Stimulated activated CD8-positive, alpha-beta memory T cell treated with anti-CD3 and anti-CD28 coated beads, Interleukin-15, amount 100 ng/mL, for 4 hours (primary cell): ENCODE measurements around the gene COX8C.

Experiments used
- DNase-seq, 2 donors: peaks; one replicate each; pipeline ENCODE4 v3.0.0-alpha.2; 2020; ENCODE audit warnings: low read depth in 2 of 2

COX8C gene

GRCh38 chr14:93346926-93347721, at the start of gene COX8C:
TSS of gene COX8C (plus strand) at chr14:93347182. CDS start at chr14:93347269, 87 bp downstream.
- DNase-seq = no peak

DNA sequence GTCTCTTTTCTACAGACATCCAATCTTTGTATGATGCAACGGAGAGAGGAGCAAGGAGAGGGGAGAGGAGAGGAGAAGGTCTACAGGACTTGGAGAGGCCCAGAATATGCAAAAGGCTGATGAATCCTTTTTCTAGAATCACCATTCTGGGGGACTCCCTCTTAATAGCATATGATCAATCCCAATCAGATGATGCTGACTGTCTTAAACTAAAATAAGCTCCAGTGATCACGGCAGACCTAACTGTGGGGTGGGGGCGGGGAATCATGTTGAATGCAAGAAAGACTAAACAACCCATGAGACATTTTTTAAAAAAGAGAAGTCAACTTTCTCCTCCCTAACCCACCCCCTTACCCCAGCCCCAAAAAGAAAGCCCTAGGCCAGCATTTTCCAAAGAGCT, 47.6 kb upstream of the COX8C start:
- no peak for DNase-seq

DNA sequence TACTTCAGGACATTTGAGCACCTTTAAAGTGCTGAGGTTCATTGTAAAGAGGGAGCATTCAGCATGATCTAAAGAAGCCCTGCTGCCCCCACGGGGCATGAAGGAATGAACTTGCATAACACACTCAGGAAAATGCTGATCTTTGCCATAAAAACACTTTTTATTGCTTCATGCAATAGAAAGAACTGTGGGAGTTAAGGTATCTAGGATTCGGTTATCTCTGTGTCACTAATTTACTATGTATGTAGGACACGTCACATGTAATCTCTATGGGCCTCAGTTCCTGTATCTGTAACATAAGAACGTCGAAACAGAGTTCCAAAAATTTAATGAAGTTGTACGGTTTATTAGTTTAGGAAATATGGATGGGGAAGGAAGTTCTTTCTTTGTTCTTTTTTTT, 47.1 kb upstream of the COX8C start:
- DNase-seq = no peak

DNA sequence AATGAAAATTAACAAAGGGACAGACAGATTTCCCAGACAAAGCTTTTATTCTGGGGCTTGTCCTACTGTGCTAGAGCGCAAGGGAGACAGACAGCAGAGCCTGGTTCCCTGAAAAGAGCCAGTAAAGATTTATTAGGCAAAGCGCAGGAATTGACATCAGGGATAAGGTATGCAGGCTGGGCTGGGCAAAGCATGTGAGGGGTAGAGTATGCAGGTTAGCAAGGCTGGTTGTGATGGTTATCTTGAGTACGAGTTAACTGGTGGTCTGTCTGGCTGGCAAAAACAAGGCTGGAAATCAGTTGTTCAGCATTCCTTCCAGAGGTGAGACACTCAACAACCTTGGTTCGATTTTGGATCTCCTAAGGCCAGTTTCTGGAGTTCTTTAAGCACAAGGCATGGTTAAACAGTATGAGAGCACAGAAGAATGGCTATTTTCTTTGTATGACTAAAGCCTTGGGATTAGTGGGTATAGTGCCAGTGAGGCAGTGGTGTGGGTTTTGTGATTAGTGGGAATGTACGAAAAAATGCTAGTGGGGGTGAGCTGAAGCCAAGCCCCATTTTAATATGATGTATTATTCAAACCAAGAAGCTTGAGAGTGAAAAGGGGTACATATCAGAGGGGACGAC, 45.0 kb upstream of the COX8C start:
- no peak for DNase-seq

- no peak for DNase-seq
Observed at GRCh38 chr14:93302688-93303581, 44.0 kb upstream of the COX8C start.

DNA sequence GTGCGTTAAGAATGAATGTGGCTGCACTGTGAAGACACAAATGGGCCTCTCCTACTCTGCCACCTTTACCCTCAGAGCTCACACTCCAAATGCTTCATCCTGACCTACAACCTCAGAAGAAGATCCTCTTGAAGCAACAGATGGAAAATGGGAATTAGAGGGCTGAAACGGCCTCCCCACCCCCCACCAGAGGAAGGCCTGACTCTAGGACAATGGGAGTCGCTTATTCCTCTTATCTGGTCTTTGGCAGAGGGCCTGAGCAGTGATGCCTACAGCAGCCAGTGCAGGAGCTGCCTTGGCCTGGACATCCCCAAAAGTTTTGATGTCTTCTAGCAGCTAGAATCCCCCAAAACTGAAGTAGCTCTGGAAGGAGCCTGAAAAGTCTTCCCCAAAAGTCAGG, 43.3 kb upstream of the COX8C start:
- DNase-seq = no peak

DNA sequence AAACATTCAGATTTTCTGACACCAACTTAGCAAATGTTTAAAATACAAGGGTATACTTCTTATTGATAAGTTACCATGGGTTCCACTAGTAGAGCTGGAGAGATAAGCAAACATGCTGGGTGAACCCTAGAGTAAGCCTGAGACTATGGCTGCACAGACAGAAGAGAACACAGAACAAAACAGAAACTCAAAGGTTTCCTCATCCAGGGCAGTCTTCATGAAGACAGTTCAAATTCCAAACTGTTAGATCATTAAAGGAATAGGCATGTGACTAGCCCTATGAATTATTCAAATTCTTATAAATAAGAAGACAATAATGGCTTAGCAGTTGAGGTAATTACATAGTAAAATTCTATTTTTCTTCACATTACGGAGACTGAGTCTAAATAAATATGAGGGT, 42.2 kb upstream of the COX8C start:
- no peak for DNase-seq

DNA sequence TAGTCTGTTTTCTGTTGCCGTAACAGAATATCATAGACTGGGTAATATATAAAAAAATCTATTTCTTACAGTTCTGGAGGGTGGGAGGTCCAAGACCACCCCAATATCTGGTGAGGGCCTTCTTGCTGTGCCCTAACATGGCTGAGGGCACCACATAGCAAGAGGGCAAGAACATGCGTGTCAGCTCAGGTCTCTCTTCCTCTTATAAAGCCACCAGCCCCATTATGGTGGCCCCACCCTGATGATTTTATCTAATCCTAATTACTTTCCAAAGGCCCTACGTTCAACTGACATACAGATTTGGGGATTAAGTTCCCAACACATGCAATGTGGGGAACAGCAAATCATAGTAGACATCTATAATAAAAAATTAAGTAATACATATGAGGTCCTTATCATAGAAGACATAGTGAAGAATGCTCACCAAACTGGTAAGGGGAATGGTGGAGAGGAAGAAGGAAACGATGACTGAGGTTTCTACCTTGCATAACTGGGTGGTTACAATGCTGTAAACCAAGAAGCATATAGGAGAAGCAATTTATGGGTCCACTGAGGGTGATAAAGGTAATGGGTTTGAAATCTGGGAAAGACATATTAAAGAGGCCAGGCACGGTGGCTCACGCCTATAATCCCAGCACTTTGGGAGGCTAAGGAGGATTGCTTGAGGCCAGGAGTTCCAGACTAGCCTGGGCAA, 41.1 kb upstream of the COX8C start:
- no peak for DNase-seq

DNA sequence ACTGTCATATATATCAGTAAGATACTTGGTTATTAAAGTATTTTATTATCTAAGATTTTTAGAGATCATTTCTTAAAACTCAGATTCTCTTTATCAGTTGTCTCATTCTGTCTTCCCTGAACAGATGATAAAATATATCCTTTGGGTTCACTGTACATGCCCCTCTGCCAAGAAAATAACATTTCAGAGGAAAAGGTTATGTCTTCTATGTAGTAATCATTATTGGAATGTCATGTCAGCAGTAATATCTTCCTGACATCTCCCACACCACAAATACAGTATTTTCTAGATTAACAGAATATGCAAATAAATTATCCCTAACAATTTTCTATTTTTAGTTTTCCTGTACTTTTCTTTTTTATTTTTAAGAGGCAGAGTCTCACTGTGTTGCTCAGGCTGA, 40.2 kb upstream of the COX8C start:
- no peak for DNase-seq

GRCh38 chr14:93308686-93309345, 38.2 kb upstream of the COX8C start:
- DNase-seq = no peak

- no peak for DNase-seq
Observed at GRCh38 chr14:93309427-93309966, 37.5 kb upstream of the COX8C start.

DNA sequence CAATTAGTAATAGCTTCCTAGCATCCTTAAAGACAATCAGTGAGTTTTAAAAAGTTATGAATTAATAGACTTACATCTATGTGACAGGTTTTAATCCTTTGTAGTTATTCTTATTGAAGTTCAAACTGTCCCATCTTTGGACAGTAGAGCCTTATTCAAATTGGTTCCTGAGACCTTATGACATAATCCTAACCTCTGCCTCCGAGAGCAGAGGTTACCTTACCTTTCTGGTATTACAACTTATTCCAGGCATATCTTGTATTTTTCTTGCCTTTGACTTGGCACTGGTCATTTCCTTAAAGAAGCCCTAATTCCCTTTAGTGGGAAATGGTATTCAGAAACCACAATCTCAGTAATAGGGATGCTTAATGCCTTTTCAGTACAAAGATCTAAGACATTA, 35.9 kb upstream of the COX8C start:
- DNase-seq = no peak

GRCh38 chr14:93315575-93315974, 31.4 kb upstream of the COX8C start:
- DNase-seq = no peak

DNA sequence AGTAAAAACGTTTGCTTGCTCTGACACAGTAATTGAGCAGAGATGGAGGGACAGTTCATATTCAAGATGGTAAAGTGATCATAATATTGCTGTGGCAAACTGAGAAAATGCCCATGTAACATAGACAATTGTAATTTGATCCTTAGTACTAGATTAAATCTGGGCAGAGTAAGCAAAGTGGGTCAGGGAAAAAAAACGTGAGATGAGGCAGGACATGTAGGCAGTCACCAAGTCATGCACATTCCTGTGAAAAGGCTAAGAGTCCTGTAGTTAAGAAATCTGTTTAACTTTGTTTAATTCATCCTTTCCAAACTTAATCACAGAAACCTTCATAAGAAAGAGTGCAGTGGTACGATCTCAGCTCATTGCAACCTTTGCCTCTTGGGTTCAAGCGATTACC, 30.3 kb upstream of the COX8C start:
- no peak for DNase-seq

- DNase-seq = no peak
Observed at GRCh38 chr14:93317210-93317874, 29.6 kb upstream of the COX8C start.

DNA sequence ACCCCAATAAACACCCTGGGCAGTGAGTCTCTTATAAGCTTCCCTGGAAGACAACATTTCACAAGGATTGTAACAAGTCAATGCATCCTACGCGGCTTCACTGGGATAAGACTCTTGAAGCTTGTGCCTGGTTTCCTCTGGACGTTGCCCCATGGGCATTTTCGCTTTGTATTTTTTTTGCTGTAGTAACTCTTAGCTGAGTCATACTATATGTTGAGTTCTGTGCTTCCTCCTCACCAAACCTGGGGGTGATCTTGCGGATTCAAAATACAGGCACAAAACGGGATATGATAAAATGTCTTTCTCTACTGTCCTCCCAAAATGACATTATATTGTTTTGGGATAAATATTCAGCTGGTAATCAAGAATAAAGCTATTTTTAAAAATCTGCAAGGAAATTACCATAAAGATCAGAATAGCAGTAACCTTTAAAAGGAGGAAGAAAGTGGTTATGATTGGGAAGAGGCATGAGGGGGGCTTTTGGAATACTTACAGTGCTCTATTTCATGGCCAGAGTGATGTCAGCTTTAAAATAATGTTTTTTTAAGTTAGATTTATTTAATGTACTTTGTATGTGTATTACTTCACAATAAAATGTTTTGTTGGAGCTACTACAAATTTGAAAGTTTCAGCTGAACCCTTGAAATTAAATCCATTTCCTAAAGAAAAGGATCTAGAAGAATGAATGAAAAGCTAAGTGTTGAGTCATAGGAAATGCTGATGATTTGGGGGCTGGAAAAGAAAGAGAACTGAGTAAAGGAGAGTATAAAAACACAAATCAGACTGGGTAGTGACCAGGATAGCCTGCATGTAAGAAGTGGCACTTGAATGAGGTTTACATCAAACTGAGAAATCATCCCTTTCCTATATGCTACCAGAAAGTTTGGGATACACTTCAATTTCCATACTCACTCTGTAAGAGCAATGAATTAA, 28.8 kb upstream of the COX8C start:
- no peak for DNase-seq

DNA sequence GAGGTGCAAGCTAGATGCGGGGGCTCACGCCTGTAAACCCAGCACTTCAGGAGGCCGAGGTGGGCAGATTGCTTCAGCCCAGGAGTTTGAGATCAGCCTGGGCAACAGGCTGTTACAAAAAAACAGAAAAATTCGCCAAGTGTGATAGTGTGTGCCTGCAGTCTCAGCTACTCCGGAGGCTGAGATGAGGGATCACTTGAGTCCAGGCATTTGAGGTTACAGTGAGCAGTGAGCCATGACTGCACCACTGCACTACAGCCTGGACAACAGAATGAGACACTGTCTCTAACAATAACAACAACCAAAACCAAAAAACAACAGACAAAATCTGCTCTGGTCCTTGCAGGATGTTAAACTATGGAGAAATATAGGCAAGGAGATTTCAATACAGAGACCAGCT, 28.1 kb upstream of the COX8C start:
- no peak for DNase-seq

GRCh38 chr14:93319494-93319893, 27.5 kb upstream of the COX8C start:
- no peak for DNase-seq

DNA sequence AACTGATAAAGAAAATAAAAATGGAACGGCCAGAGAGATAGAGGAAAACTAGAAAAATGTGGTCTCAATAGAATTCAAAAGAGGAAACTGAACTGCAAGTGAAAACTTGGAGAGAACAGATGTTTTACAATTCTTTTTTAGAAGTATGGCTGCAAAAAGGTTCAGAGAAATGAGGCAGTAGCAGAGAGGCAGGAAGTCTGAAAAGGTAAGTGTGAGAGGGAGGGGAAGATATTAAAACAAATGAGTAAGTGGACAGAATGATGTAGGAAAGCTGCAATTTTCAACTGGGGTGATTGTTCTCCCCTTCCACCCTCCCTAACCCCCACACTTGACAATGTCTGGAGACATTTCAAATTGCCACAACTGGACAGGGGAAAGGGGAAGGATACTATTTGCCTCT, 27.0 kb upstream of the COX8C start:
- no peak for DNase-seq
